ENCODE measurements around the gene SYNPR. TPM values are rescaled to one million over a fixed set of nuclear protein-coding genes. Genes with fewer than 3 reads are reported as not detected.

Gene SYNPR
- total RNA-seq, 1 donor from 2014 or later = not detected

GRCh38 chr3:63528325-63529000 is 250.4 kb downstream of the SYNPR start:
- H3K4me3 Mint-ChIP-seq = no peak overlapping the region
- no peak for TF ChIP-seq CTCF (conservative IDR thresholded peaks at IDR 0.05)
- H3K27me3 Mint-ChIP-seq (ENCODE audit: low read depth) = no peaks in the 10 kb centered on the region
- DNase-seq (ENCODE audit: low read depth, low spot score) = no peak
- H3K9me3 Mint-ChIP-seq = peaks cover 4% of the 10 kb centered on the region
- H3K36me3 Mint-ChIP-seq (ENCODE audit: low read depth) = no peaks in the 10 kb centered on the region
- H3K4me1 Mint-ChIP-seq = no peaks in the 10 kb centered on the region
- H3K27ac Mint-ChIP-seq (ENCODE audit: unreplicated experiment) = no peak overlapping the region

DNA sequence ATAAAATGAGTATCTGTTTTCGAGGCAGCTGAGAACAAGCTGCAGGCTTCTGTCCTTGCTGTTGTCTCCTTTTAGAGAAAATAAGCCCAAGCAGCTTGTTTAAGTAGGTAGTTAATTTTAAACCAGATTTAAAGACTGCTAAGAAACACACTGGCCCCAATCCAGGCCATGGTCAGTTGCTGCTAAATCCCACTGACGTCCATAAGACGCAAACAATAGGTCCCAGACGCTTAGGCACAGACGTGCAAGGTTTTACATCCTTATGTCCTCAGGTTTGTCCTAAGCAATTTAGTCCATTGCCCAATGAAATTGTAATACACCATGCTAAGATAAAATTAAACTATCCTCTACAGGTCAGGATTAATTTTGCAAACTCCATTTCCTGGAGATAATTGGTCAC is 254.4 kb downstream of the SYNPR start:
- Mint-ChIP-seq H3K36me3 (ENCODE audit: low read depth) (peaks cover 2% of the 10 kb centered on the region), H3K9me3 (peaks cover 4% of the 10 kb centered on the region), H3K27ac (ENCODE audit: unreplicated experiment) (no peak overlapping the region), H3K4me1 (no peaks in the 10 kb centered on the region), H3K4me3 (no peak overlapping the region), H3K27me3 (ENCODE audit: low read depth) (no peaks in the 10 kb centered on the region)
- no peak for DNase-seq (ENCODE audit: low read depth, low spot score)
- TF ChIP-seq CTCF (conservative IDR thresholded peaks at IDR 0.05) = no peak

GRCh38 chr3:63538919-63539318 is 260.8 kb downstream of the SYNPR start:
- no peak overlapping the region for H3K4me3 Mint-ChIP-seq
- H3K27me3 Mint-ChIP-seq (ENCODE audit: low read depth) = no peaks in the 10 kb centered on the region
- DNase-seq (ENCODE audit: low read depth, low spot score) = no peak
- no peaks in the 10 kb centered on the region for H3K9me3 Mint-ChIP-seq
- H3K36me3 Mint-ChIP-seq (ENCODE audit: low read depth) = peaks cover 2% of the 10 kb centered on the region
- TF ChIP-seq CTCF (conservative IDR thresholded peaks at IDR 0.05) = no peak
- H3K4me1 Mint-ChIP-seq = no peaks in the 10 kb centered on the region
- no peak overlapping the region for H3K27ac Mint-ChIP-seq (ENCODE audit: unreplicated experiment)

- no peaks in the 10 kb centered on the region for H3K27me3 Mint-ChIP-seq (ENCODE audit: low read depth)
- DNase-seq (ENCODE audit: low read depth, low spot score) = no peak
- H3K36me3 Mint-ChIP-seq (ENCODE audit: low read depth) = no peaks in the 10 kb centered on the region
- TF ChIP-seq CTCF (conservative IDR thresholded peaks at IDR 0.05) = no peak
- H3K9me3 Mint-ChIP-seq = peaks cover 3% of the 10 kb centered on the region
- H3K27ac Mint-ChIP-seq (ENCODE audit: unreplicated experiment) = no peak overlapping the region
- H3K4me3 Mint-ChIP-seq = no peak overlapping the region
- no peaks in the 10 kb centered on the region for H3K4me1 Mint-ChIP-seq
Measured at GRCh38 chr3:63555767-63556166, 277.7 kb downstream of the SYNPR start.

DNA sequence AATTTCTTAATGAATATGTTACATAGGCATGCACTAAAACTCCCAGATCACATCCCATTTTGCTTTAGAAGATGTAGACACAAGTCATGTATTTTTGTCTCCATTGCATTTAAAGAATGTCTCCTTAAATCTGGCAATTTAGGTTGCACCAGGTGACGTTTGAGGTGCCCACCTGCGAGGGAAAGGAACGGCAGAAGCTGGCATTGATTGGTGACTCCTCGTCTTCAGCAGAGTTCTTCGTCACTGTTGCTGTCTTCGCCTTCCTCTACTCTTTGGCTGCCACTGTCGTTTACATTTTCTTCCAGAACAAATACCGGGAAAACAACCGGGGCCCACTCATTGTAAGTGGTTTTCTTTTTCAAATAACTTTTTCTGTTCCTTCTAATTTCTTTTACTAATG is 278.3 kb downstream of the SYNPR start:
- Mint-ChIP-seq H3K9me3 (peaks cover 3% of the 10 kb centered on the region), H3K36me3 (ENCODE audit: low read depth) (no peaks in the 10 kb centered on the region), H3K27ac (ENCODE audit: unreplicated experiment) (no peak overlapping the region), H3K4me3 (no peak overlapping the region), H3K27me3 (ENCODE audit: low read depth) (no peaks in the 10 kb centered on the region), H3K4me1 (no peaks in the 10 kb centered on the region)
- no peak for DNase-seq (ENCODE audit: low read depth, low spot score)
- TF ChIP-seq CTCF (conservative IDR thresholded peaks at IDR 0.05) = no peak

Data from neural crest cell (in vitro differentiated cells).